ENCODE measurements around the gene F3.

Gene F3

GRCh38 chr1:94551449-94551848 is 9.9 kb upstream of the F3 start:
- DNase-seq: no peak

GRCh38 chr1:94550800-94551241 is 9.3 kb upstream of the F3 start:
- DNase-seq: no peak

GRCh38 chr1:94550396-94550795 is 8.8 kb upstream of the F3 start:
- no peak for DNase-seq

GRCh38 chr1:94549706-94550105 is 8.1 kb upstream of the F3 start:
- DNase-seq: no peak

- no peak for DNase-seq
Measured at GRCh38 chr1:94544706-94545490, 3.3 kb upstream of the F3 start.

GRCh38 chr1:94543893-94544635 is 2.5 kb upstream of the F3 start:
- no peak for DNase-seq

GRCh38 chr1:94543001-94543400 is 1.4 kb upstream of the F3 start:
- DNase-seq: no peak

- no peak for DNase-seq
Measured at GRCh38 chr1:94542088-94542870, 720 bp upstream of the F3 start.

GRCh38 chr1:94540440-94541245 is 916 bp downstream of the F3 start:
- no peak for DNase-seq

- no peak for DNase-seq
Measured at GRCh38 chr1:94539496-94539895, 2.1 kb downstream of the F3 start.

- no peak for DNase-seq
Measured at GRCh38 chr1:94538243-94538827, 3.2 kb downstream of the F3 start.

GRCh38 chr1:94537254-94537653 is 4.3 kb downstream of the F3 start:
- no peak for DNase-seq

- no peak for DNase-seq
Measured at GRCh38 chr1:94535879-94536278, 5.7 kb downstream of the F3 start.

- no peak for DNase-seq
Measured at GRCh38 chr1:94535095-94535494, 6.5 kb downstream of the F3 start.

GRCh38 chr1:94532077-94532476 is 9.5 kb downstream of the F3 start:
- DNase-seq: no peak

GRCh38 chr1:94531664-94532063 is 9.9 kb downstream of the F3 start:
- DNase-seq: no peak

GRCh38 chr1:94530373-94530878 is 11.1 kb downstream of the F3 start:
- DNase-seq: no peak

GRCh38 chr1:94529416-94529815 is 12.1 kb downstream of the F3 start:
- no peak for DNase-seq

GRCh38 chr1:94528826-94529225 is 12.7 kb downstream of the F3 start:
- DNase-seq: no peak

GRCh38 chr1:94528299-94528698 is 13.3 kb downstream of the F3 start:
- no peak for DNase-seq

- no peak for DNase-seq
Measured at GRCh38 chr1:94527447-94528031, 14.0 kb downstream of the F3 start.
